PC-3 (cell line): ENCODE results near the gene MTF2.

ENCODE experiments used
- CTCF ChIP-seq: fragments of 300-600 bp; sonication (generic); conservative IDR thresholded peaks from 2 replicates; pipeline ENCODE4 v1.5.1; 2017; ENCODE audit warnings: antibody characterized with exemption, low read depth, mild to moderate bottlenecking, low read length
- EZH2 ChIP-seq: fragments of 300-600 bp; sonication (generic); IDR thresholded peaks from one replicate; pipeline ENCODE4 v1.6.1; 2017; ENCODE audit warnings: antibody characterized with exemption, mild to moderate bottlenecking, low read length; ENCODE audit not compliant: unreplicated experiment
- EZH2phosphoT487 ChIP-seq: fragments of 300-600 bp; sonication (generic); IDR thresholded peaks from 2 replicates; pipeline ENCODE4 v1.6.1; 2018; ENCODE audit warnings: mild to moderate bottlenecking, antibody characterized with exemption, low read length, borderline replicate concordance

- TF ChIP-seq CTCF (no peak), EZH2 (no peak), EZH2phosphoT487 (no peak)
Observed at GRCh38 chr1:93111065-93111464, 32.0 kb downstream of the MTF2 start.
